Measurements from ENCODE around the gene PTPRN2.

The PTPRN2 gene

GRCh38 chr7:158028971-158029370, 558.7 kb downstream of the PTPRN2 start:
- DNase-seq (ENCODE audit: low spot score) = no peak
- in situ Hi-C loops (cut with MboI; ENCODE audit: low sequenced_read_pairs, unreplicated experiment) = no loop called here
- no peak for TF ChIP-seq CTCF (IDR thresholded peaks at IDR 0.05; ENCODE audit: borderline replicate concordance, control extremely low read depth, extremely low read depth, insufficient read depth, missing control alignments)

DNA sequence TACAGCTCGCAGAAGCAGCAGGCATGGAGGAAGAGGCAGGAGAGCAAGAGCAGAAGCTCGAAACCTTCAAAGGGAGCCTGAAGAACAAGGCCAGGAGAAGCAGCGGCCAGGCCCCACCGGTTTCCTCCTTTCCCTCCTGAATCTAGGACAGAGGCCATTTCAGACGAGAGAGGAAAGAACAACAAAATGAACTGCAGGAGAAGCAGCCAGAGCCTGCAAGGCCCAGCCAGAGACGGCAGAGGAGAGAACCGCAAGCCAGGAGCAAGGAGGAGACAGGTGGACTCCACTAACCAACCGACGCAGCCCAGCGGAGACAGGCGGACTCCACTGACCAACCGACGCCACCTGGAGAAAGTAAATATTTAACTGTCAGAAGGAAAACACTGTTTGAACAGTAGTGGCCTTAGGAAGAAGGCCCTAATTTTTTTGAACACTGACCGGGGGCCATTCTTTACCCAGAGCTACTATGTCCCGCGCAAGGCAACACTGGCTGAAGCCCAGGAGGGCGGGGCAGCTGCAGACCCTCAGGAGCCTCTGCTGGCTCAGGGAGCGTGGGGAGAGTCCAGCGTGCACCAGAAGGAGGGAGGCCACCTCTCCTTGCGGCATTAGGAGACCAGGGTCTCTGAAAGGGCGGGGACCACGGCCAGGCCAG, 559.2 kb downstream of the PTPRN2 start:
- in situ Hi-C loops (cut with MboI; ENCODE audit: low sequenced_read_pairs, unreplicated experiment) = no loop called here
- TF ChIP-seq CTCF (IDR thresholded peaks at IDR 0.05; ENCODE audit: borderline replicate concordance, control extremely low read depth, extremely low read depth, insufficient read depth, missing control alignments) = no peak
- no peak for DNase-seq (ENCODE audit: low spot score)

- no peak for TF ChIP-seq CTCF (IDR thresholded peaks at IDR 0.05; ENCODE audit: borderline replicate concordance, control extremely low read depth, extremely low read depth, insufficient read depth, missing control alignments)
- no peak for DNase-seq (ENCODE audit: low spot score)
- in situ Hi-C loops (cut with MboI; ENCODE audit: low sequenced_read_pairs, unreplicated experiment) = no loop called here
These were observed 560.0 kb downstream of the PTPRN2 start for GRCh38 chr7:158027646-158028045.

DNA sequence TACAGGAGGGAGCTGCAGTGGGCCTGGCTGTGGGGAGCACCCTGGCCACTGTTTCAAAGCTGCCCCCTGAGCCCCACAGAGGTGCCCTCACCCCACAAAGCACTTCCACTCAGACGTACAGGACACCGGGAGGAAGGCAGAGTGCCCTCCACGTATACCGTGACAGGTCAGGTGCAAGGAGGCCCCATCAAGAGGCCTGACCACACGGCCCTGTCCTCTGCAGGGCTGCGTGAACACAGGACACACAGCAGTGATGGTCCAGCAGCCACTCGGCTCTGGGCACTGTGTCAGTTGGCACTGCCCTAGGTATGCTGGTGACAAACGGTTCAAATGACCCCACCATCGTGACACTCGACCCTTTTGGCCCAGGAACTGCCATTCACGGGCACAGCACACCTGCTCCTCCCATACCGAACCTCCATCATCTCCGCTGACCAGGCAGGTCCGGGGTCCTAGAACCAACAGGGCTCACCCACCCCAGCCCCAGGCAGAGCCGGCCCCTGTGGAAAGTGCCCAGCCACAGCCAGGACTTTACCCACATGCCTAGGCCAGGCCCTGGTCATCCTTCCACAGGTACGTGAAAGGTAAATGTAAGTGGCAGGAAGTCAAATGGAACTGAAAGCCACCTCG, 560.9 kb downstream of the PTPRN2 start:
- in situ Hi-C loops (cut with MboI; ENCODE audit: low sequenced_read_pairs, unreplicated experiment) = no loop called here
- no peak for TF ChIP-seq CTCF (IDR thresholded peaks at IDR 0.05; ENCODE audit: borderline replicate concordance, control extremely low read depth, extremely low read depth, insufficient read depth, missing control alignments)
- no peak for DNase-seq (ENCODE audit: low spot score)

DNA sequence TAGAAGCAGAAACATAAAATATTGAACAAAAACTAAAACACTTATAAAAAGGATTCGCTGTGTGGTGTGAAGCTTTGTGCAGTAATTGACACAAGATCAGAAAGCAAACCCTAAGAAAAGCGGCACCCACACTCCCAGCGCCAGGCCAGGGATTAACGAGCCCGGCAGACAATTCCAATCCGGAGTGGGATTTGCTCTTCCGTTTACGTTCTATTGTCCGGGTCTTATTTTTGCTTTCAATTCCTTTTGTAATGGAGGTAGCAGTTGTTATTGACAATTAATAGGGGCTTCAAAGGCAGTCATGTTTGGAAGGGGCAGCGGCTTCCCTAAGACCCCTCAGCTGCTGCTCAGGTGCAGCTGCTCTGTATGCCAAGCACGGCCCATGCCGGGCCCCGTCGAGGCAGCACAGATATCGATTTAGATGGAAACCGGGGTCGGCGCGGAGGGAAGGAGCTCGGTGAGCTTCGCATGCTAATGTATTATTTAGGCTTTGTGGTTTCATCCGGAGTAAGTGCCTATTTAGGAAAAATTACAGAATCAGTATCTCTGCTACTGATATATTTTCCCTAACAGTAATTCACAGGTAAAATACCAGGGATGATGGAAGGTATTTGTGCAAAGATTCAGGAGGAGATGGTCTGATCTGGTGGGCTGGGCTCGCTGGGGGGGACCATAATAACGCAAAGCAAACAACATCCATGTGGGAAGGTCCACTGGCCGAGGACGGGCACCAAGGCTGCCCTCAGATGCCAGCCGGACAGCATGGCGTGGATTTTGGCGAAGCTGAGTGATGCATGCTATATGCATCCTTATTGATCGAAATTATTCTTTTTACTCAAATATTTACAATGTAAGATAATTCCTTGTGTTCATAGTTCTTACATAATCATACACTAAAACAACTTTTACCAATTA, 561.7 kb downstream of the PTPRN2 start:
- no peak for TF ChIP-seq CTCF (IDR thresholded peaks at IDR 0.05; ENCODE audit: borderline replicate concordance, control extremely low read depth, extremely low read depth, insufficient read depth, missing control alignments)
- in situ Hi-C loops (cut with MboI; ENCODE audit: low sequenced_read_pairs, unreplicated experiment) = no loop called here
- no peak for DNase-seq (ENCODE audit: low spot score)

DNA sequence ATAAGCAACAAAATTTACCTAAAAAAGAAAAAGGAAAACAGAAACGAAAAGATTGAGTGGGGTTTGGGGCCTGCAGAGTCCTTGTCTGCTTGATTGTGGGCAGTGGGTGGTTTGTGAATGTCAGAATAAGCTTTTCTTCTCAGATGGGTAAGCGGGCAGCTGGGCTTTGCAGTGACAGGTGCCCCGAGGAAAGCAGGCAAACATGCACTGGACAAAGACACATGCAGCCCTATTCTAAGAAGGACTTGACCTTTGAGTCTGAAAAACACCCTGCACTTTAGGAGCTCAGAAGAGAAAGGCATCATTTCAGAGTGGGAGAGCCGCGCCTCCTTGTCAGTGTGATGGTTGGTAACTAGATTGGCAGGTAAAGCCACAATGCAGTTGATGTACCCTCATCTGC, 562.7 kb downstream of the PTPRN2 start:
- in situ Hi-C loops (cut with MboI; ENCODE audit: low sequenced_read_pairs, unreplicated experiment) = no loop called here
- no peak for DNase-seq (ENCODE audit: low spot score)
- TF ChIP-seq CTCF (IDR thresholded peaks at IDR 0.05; ENCODE audit: borderline replicate concordance, control extremely low read depth, extremely low read depth, insufficient read depth, missing control alignments) = no peak
